NCI-H146 (cell line): ENCODE data around the gene VANGL1.

Experiments used
- DNase-seq: peaks from one replicate; lab custom pipeline; 2025; lab: John Stamatoyannopoulos, UW

The VANGL1 gene

DNA sequence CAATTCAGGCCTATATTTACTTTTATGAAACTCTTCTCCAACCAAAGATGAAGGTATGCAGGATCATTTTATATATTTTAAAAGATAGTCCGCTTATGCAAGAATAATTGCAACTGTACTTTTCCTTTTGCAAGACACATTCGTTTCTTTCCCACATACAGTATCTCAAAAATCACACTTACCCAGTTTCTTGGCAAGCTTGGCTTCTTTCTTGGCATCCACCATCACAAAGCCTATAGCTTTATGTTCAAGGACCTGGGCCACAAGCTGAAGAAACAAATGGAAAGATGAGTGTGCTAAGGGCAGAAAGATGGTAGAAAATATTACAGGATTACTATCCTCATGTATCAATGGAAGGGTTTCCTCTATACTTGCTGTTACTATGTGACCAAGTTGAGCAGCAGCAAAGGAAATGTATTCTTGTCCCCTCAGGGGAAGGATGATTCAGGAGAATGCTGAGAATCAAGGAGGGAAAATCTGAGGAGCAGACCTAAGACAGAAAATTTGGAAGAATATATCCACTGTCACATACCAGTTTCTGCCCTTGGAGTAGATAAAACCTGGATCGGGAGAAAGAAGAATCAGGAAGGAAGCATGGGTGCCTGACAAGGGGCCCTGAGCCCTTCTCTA is 103.0 kb downstream of the VANGL1 start:
- no peak for DNase-seq

DNA sequence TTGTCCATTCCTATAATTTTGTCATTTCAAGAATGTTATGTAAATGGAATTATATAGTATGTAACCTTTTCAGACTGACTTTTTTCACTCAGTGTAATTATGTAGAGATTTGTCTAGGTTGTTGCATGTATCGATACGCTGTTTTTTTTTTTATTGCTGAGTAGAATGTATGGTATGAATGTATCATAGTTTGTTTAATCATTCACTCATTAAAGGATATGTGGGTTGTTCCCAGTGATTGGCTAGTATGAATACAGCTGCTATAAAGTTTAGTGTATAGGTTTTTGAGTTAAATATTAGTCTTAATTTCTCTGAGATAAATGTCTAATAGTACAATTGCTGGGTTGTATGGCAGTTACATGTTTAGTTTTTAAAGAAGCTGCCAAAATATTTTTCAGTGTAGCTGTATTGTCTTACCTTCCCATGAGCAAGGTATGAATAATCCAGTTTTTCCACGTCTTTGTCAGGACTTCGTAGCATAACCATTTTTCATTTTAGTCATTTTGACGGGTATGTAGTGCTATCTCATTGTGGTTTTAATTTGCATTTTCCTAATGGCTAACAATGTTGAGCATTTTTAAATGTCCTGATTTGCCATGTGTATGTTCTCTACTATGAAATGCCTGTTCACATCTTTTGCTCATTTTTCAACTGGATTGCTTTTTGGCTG is 104.4 kb downstream of the VANGL1 start:
- no peak for DNase-seq
